GM21526 (cell line): Measurements from ENCODE around the gene RPL35.

Experiments
- ATAC-seq: cut with Tn5 transposase; IDR thresholded peaks from one replicate; pipeline ENCODE4 v1.9.1; 2021; ENCODE audit warnings: moderate library complexity; ENCODE audit not compliant: unreplicated experiment, low FRiP score

RPL35 gene

GRCh38 chr9:124861342-124862229 lies at the start of gene RPL35, which contains the start of gene ARPC5L:
RPL35 (minus strand) TSS chr9:124861957; CDS start chr9:124861912, 45 bp downstream.
ARPC5L (plus strand) TSS chr9:124862130; CDS start chr9:124869291, 7,161 bp downstream.
- peak; percentile 81 for ATAC-seq

GRCh38 chr9:124908098-124908497 lies 46.3 kb upstream of the RPL35 start:
- no peak for ATAC-seq

GRCh38 chr9:124906966-124907365 lies 45.2 kb upstream of the RPL35 start:
- ATAC-seq: no peak

GRCh38 chr9:124899845-124900244 lies 38.1 kb upstream of the RPL35 start:
- ATAC-seq: no peak

GRCh38 chr9:124897570-124898460 lies 36.1 kb upstream of the RPL35 start:
- ATAC-seq: no peak

- ATAC-seq: no peak
These were observed 33.0 kb upstream of the RPL35 start for GRCh38 chr9:124894741-124895170.

- no peak for ATAC-seq
These were observed 32.4 kb upstream of the RPL35 start for GRCh38 chr9:124894035-124894740.

- ATAC-seq: no peak
These were observed 28.4 kb upstream of the RPL35 start for GRCh38 chr9:124890179-124890578.

GRCh38 chr9:124889006-124889405 lies 27.2 kb upstream of the RPL35 start:
- no peak for ATAC-seq

- ATAC-seq: no peak
These were observed 26.1 kb upstream of the RPL35 start for GRCh38 chr9:124887832-124888231.

- ATAC-seq: no peak
These were observed 25.2 kb upstream of the RPL35 start for GRCh38 chr9:124886866-124887492.

GRCh38 chr9:124886461-124886860 lies 24.7 kb upstream of the RPL35 start:
- ATAC-seq: no peak

GRCh38 chr9:124885551-124885950 lies 23.8 kb upstream of the RPL35 start:
- no peak for ATAC-seq

GRCh38 chr9:124884376-124884775 lies 22.6 kb upstream of the RPL35 start:
- ATAC-seq: no peak

GRCh38 chr9:124882231-124882630 lies 20.5 kb upstream of the RPL35 start:
- no peak for ATAC-seq

- no peak for ATAC-seq
These were observed 19.5 kb upstream of the RPL35 start for GRCh38 chr9:124881138-124881743.

- no peak for ATAC-seq
These were observed 18.7 kb upstream of the RPL35 start for GRCh38 chr9:124880501-124880900.

- no peak for ATAC-seq
These were observed 17.5 kb upstream of the RPL35 start for GRCh38 chr9:124879226-124879625.

- no peak for ATAC-seq
These were observed 16.8 kb upstream of the RPL35 start for GRCh38 chr9:124878518-124878917.

GRCh38 chr9:124878021-124878420 lies 16.3 kb upstream of the RPL35 start:
- ATAC-seq: no peak
